HG03342 (cell line): ENCODE measurements around the gene TGFA.

ENCODE experiments used
- ATAC-seq: cut with Tn5 transposase; IDR thresholded peaks from one replicate; pipeline ENCODE4 v1.9.1; 2021; ENCODE audit warnings: mild to moderate bottlenecking, moderate library complexity; ENCODE audit not compliant: unreplicated experiment

Gene TGFA

DNA sequence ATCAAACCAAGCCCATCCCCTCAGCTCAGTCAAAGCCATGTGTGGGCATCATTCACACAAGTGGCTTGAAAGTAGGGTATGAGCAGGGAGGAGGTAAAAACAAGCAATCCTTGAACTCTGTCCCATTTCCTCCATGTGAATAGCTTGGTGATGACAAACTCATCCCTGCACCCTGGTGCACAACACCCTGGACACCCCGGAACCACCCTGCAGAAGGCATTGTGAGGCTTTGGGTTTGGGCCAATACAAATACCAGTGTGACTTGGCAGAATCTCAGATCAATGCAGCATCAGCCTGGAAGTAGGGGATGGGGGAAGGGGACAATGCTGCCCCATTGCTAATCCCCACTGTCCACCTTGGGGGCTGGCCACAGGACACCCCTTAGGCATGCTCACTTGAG lies 28.6 kb downstream of the TGFA start:
- no peak for ATAC-seq

DNA sequence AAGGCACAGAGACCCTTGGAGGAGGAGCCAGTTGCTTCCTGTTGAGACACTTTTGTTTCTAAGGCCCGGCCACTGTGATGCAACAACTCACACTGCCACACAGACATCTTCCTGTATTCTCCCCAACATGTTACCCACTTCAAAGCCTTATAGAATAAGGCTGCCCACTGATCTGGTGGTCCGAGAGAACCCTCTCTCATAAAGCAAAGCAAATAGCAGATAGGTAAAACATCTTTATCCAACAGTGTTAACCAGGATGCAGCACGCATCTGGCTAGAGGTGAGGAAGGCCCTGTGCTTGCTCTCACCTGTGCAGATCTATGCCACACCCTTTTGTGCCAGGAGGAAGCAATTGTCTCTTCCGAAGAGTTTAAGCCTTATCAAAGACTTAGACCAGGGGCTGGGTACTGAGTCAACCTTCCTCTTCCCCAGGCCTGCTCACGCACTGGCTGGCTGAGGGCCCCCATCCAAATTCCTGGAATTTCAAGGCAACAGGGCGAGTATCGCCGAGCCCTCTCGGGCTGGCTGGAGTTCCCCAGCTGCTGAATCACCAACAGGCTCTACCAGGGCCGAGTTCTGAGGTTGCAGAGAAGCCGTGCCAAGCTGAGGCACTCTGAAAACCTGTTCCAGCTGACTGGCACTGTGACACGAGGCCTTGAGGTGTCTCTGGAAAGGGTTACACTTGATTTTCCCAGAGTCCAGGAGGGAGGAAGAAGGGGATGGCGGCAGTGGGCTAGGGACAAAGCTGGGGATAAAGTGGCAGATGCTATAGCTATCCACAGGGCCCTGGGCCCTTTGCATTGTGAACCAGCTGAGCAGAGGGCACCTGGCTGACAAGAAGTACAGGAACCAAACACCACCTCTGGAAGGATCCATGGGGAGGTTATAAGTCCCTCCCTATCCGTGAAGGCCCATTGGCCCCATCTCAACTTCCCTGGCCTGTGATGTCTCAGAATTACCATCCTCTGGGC lies 29.3 kb downstream of the TGFA start:
- ATAC-seq, result no peak

DNA sequence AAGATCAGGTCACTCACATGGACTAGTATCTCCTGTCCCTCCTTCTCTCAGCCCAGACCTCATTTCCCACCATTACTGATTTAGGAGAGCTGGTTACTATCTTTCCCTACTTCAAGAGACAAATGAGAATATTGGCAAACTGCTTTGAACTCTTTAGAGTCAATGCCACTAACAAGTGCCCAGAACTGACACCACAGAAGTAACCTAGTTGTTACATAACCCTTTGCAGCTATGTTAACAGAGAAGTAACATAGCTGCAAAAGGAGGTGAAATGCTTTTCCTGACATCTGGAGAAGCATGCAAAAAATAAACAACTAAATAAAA lies 30.0 kb downstream of the TGFA start:
- no peak for ATAC-seq

DNA sequence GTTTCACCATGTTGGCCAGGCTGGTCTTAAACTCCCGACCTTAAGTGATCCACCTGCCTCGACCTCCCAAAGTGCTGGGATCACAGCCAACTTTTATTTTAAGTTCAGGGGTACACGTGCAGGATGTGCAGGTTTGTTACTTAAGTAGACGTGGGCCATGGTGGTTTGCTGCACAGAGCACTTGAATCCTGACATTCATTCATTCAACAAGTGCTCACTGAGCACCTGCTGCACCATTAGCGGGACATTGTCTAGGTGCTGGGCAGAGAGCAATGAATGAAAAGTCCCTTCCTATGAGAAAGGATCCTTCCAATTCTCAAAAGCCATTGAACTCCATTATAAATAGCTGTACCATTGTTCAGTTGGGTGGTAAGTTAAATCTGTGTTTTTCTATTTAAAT lies 31.0 kb downstream of the TGFA start:
- ATAC-seq, result no peak

DNA sequence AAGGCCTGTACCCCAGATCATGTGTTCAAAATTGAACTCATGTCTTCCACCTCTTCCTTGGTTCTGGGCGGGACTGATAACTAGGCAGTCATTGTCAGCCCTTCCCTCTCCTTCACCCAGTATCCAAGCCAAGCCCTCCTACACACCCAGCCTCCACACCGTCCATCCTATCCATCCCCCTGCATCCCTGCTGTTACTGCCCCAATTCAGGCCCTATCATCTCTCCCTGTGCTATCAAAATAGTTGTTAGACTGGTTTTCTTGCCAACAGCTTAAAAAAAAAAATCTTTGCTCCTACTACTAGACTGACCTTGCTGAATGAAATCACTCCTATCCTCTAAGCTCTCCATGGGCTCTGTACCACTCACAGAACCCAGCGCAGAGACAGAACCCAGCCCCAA lies 32.8 kb downstream of the TGFA start:
- ATAC-seq, result no peak

DNA sequence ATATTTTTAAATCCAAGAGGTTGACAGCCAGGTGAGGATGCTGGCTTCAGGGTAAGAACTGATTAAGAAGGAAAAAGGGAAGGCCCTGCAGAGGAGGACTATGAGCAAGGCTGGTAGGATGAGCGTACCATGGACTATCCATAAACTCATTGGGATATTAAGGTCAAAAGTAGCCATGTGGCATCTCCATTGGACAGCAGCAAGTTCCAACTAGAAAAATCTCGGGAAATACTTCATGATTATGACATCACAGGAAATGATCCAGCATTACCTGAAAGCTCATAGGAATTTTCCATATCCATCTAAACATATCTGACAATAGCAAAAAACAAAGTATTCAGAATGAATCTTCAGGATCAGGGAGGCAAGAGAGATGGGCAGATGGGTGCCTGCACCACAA lies 34.2 kb downstream of the TGFA start:
- ATAC-seq, result no peak

DNA sequence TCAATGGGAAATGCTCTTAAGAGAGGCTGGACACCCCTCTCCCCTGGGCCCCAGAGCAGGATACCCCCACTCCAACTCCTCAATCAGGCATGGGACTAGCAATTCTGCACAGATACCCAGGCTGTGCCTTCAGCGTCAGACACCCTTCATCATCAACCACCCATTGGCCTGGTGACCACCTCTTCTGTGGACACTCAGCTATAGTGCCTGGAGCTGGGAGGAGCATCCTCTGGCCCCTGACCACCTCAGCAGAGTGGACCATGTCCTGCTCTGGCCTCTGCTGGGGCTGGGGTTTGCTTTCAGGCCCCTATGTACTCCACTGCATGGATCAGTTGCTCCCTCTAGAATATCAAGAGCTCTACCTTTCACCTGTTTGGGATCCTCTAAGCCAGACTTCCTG lies 35.1 kb downstream of the TGFA start:
- ATAC-seq, result no peak

DNA sequence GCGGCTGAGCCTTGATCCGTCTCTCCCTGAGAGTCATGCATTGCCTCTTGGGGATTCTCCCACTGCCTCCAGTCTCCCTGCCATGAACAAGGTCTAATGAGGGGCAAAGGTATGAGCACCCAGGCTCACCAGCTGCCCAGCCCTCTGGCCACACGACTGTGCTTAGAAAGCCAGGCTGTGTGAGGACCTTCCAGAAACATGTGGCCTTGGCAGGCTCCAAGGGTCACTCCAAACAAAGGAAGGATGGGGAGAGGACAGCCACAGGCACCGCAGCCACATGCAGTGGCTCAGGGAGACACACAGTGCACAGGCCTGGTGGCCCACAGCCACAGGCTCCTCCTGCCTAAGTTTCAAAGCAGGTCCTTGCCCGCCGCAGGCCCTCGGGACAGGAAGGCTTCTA lies 35.8 kb downstream of the TGFA start:
- ATAC-seq, result no peak

DNA sequence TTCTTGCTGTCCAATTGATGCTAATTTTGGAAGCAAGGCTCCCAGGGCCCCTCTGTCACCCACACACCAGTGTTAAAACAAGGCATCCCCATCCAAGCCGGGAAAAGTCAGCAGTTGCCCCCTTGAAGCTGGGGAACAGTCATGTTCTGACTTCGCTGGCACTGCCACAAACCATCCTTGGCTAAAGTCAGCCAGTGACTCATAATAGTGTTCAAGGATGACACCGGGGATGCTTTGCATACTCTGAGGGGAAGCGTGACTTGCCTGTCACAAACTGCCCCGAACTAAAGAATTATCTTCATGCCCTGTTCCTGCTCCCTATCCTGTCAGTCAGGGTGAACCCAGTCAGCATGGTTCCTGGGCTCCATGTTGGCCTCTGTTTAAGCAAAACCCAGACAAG lies 37.0 kb downstream of the TGFA start:
- ATAC-seq, result peak; percentile 98

DNA sequence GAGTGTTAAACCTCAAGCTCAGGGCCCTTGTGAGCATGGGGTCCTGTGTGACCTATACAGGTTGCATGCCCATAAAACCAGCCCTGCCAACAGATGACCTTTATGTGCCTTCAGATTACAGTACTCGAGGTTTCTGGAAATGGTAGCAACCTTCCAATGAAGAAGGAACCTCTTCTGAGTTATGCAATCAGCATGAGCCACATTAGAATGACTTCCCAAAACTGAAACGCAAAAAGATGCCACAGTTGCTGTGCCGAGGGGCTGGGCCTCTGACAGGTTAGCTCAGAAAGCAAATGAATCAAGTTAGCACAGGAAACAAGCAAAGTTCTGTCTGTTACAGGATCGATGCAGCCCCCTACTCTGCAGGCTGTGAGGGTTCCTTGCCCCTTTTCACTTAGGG lies 37.7 kb downstream of the TGFA start:
- no peak for ATAC-seq

DNA sequence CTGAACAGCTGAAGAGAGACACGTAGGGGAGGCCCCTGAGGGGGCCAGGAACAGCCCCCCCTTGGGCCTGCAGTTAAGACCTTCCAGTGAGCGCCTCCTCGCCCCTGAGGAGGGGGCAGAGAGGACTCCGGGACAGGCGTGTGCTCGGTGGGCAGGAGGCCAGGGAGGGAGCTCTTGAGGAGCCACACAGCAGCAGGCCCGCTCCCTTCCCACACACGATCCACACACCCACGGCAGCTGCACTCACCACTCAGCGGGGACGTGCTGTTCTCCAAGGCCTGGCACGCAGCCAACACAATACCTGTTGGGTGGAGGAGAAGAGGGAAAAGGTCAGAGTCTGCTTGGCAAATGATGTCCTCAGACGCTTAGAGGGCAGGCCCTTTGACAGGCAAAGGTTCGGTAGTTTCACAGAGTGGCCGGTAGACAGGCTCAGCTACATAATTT lies 39.0 kb downstream of the TGFA start:
- ATAC-seq, result no peak

DNA sequence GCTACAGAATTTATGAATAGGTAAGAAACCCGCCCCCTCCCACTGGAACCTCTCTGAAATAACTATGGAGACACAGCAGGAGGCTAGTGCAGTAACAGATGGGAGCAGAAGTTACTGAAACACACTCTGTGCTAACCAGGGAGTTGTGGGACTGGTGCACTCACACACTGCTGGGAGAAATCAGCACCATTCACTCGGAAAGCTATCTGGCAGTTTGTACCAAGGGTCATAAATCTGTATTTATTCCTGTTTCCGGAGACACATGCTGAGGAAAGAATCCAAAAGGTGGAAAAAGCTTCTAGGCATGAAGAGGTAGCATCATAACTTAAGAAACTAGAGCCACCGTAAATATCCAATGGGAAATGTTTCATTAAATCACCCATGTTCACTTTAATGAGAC lies 39.9 kb downstream of the TGFA start:
- ATAC-seq, result no peak

DNA sequence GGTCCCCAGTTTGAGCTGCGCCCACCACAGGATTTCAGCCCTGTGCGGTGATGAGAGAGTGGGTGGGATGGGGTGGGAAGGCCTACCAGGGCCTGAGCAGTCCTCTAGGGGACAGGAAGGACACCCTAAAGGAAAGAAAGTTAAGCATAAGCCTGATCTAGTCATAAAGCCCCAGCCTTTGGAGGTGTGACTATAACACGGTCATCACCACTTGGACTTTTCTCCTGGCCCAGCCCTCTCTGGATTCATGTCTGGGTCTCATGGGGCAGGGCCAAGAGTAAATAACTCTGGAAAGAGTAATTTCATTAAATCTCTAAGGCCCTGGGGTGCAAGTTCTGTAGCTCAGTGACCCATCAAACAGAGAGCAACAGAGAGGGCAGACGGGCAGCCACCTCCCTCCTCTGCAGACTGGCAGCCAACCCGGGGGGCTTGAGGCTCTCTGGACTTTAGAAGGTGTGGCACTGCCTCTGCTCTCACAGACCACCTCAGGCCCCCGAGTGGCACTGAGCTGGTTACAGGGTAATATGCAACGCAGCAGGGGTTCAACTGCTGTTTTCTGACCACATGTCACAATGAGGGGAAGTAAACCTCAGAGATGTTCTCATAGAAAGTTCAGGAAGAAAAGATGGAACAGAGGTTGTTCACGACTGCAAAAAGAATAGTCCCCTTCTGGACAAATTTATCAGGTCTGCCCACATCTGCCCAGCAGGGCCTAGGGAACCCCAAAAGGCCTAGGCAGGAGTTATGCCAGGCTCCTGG lies 41.5 kb downstream of the TGFA start:
- ATAC-seq, result no peak

DNA sequence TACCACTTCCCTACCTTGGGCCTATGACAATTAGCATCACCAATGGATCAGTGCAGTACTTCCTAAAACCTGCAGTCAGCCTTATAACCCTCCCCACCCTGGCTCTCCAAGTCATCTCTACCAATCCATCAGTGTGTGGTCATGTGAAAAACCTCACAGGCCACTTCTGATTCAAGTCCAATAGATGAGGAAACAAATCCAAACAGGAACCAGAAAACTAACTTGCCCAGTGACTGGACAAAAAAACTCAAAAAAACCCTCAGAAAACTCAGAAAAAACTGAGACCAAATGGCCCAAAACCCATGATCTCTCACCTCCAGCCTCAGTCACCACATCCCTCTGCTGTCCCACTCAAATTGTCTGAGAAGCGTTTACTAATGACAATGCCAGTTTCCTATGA lies 43.3 kb downstream of the TGFA start:
- no peak for ATAC-seq

DNA sequence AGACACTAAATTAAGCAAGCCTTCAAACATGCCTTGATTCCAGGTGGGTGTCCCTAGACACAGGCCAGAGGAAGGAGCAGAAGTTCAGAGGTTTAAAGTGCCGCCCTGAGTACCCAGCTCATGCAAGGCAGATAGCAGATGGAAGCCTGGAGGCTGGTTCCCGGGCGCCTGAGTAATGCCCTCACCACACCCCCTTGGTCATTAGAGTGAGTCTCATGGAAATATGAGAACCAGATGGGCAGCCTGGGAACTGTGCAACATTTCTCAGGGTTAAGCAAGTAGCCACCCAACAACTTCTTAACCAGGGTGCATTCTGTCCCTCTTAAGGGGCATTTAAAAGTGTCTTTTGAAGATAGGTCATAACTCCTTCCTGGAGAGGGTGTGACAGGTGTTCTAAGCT lies 44.1 kb downstream of the TGFA start:
- ATAC-seq, result no peak

DNA sequence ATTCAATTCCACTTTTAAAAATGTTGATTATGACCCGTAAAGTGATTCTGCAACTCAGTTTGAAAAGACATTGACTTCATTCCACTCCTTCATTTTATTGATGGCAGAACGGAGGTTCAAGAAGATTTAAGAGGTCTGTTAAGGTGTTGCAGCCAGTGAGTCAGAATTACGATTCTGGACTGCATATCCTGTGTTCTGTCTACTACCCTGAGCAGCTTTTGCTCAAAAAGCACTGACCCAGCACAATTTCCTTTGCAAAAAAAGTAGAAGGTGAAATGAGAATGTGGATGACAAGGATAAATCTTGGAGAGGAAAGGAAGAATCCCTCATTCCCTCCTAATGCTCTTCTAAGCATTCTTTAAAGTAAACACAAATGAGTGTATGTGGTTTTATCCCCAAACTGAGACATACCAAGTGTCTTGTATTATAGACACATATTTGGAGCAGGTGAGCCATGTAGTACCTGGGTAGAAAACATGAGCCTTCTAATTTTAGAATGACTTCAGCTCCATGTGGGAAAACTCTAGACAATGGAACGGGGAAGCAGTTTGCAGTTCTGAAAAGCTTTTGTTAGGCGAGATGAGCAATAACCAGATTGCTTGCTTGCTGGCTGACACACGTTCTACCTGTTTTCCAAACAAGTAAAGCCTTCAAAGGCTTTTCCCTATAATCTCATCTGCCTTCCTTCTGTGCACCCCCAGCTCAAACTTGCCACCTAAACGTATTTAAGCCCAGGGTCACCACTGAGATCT lies 44.7 kb downstream of the TGFA start:
- ATAC-seq, result no peak

DNA sequence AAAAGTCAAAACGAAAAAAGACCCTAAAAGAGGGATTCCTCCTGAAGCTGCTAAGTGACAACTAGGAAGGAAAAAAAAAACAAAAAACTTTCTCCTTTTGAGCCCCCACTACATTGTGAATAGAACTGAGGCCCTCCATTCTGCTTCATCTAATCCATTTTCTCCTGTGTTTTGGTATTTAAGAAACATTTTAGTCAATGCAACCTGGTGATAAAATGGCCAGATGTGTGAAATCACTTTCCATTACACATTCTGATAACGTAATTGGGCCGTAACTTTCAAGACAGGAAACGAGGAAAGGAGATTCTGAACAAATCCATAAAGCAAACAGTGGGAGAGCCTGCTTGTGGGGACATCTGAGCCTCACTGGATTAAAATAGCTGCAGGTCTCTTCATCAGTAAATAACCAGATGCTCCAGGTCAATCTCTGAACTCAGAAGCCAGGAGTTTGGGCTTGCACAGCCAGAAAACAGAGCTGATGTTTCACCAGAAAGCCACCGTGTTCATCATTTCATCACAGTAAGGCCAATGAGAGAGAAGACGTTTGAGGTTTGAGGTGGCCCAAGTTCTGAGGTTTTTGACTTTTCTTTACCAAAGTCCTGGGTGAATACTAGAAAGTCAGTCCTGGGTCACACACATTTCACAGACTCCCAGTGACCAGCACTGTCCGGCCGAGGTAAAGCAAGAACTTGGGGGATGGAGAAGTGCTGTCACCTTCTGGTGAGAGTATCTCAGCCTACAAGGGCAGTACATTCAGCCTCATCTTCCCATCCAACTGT lies 47.8 kb downstream of the TGFA start:
- no peak for ATAC-seq

DNA sequence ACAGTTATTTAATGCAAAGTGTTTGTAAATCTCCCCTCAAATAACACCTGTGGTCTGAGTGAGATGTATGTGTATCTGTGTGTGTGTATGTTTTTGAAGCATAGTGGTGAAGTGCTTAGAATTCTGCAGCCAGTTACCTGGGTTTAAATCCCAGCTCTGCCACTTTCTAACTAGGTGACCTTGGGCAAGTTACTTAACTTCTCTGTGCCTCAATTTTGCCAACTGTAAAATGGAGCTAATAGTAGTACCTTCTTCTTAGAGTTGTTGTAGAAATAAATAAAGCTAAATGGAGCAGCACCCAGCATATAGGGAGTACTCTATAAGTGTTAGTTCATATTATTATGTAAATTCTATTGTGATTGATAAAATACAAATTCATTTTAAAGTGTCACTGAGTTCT lies 48.9 kb downstream of the TGFA start:
- no peak for ATAC-seq

DNA sequence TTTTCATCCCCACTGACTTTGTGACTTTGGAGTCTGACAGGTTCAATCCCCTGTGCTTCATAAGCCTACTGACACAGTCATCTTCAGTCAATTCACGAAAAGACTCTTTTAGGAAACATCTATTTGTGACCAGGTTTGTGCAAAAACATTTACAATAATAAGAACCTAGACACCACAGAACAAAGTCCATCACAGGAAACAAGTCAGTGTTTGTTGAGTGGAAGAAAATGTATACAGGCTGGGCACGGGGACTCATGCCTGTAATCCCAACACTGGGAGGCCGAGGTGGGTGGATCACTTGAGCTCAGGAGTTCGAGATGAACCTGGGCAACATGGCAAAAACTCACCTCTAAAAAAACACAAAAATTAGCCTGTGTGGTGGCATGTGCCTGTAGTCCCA lies 49.7 kb downstream of the TGFA start:
- ATAC-seq, result no peak

DNA sequence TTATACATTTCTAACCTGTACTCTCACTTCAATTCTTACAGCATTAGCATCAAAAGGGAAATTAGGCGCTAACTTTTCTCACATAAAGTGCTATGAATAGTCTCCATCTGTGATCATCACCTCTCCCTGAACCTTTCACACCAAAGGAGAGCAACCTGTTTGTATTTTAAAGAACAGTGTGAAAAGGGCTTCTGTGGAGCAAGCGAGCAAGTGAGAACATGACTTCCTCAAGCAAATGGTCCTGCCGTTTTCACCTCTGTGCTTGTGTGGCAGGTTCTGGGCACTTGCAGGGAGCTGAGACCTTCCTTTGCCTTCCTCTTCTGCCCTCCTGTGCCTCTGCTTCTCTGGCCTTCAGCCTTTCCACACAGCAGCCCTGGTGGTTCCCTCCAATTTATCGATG lies 51.9 kb downstream of the TGFA start:
- no peak for ATAC-seq

DNA sequence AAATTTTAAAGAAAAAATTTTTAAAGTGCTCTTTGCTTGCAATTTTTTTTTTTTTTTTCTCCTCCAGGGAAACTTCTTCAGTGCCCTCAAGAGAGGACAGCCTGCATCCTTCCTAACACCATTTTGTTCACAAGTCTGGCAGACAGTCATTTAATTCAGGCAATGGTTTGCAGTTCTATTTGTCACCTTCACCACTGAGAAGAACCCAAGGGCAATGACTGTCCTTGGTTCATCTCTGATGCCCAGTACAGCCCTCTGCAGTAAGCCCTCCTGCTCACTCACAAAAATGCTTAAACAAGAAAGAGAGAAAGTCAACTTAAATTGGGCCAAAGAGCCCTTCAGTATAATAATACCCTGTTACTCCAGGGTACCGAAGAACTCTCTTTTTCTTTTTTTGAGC lies 52.4 kb downstream of the TGFA start:
- ATAC-seq, result no peak
